Cardiac fibroblast (primary cell): ENCODE data around the gene HDAC9.

ENCODE experiments used
- DNase-seq, 2 donors: peaks; one replicate each; pipeline versions ENCODE4 v3.0.0 to v3.0.0-alpha.2; 2010; ENCODE audit warnings: low read depth in 2 of 2
- H3K4me3 ChIP-seq, 2 donors: replicated peaks in 1 of 2; 1 replicate in 1 of 2; 2 replicates in 1 of 2; pipeline ENCODE4 v1.5.1; 2011; ENCODE audit warnings: low read depth in 2 of 2, low read length in 2 of 2, mild to moderate bottlenecking in 2 of 2, moderate library complexity in 1 of 2
- CTCF ChIP-seq: IDR thresholded peaks from one replicate; pipeline ENCODE4 v1.5.1; 2011; ENCODE audit warnings: low read depth, mild to moderate bottlenecking, low read length, inconsistent platforms

Gene HDAC9

GRCh38 chr7:18659746-18660145 is 164.2 kb downstream of the HDAC9 start:
- H3K4me3 ChIP-seq, result no peak overlapping the region
- DNase-seq, result no peak
- no peak for TF ChIP-seq CTCF

- H3K4me3 ChIP-seq, result no peak overlapping the region
- no peak for TF ChIP-seq CTCF
- DNase-seq, result no peak
Observed at GRCh38 chr7:18663321-18663720, 167.8 kb downstream of the HDAC9 start.

GRCh38 chr7:18666107-18666728 is 170.7 kb downstream of the HDAC9 start:
- peak; percentile 84 to 86 for DNase-seq
- TF ChIP-seq CTCF, result peak; percentile 97
- no peak overlapping the region for H3K4me3 ChIP-seq

- no peak for TF ChIP-seq CTCF
- H3K4me3 ChIP-seq, result no peak overlapping the region
- DNase-seq, result peak; percentile 85 to 86
Observed at GRCh38 chr7:18667466-18667865, 171.9 kb downstream of the HDAC9 start.

- no peak for DNase-seq
Observed at GRCh38 chr7:18671176-18671575, 175.6 kb downstream of the HDAC9 start.

GRCh38 chr7:18675579-18675978 is 180.0 kb downstream of the HDAC9 start:
- no peak for DNase-seq
- H3K4me3 ChIP-seq, result no peak overlapping the region
- TF ChIP-seq CTCF, result no peak

More at GRCh38 chr7:18671176-18671575, 175.6 kb downstream of the HDAC9 start:
- TF ChIP-seq CTCF, result no peak
- no peak overlapping the region for H3K4me3 ChIP-seq

GRCh38 chr7:18679261-18679660 is 183.7 kb downstream of the HDAC9 start:
- TF ChIP-seq CTCF, result no peak
- H3K4me3 ChIP-seq, result no peak overlapping the region
- DNase-seq, result no peak
